ENCODE data around the gene ATXN7L3B. TPM values are rescaled to one million over a fixed set of nuclear protein-coding genes. Genes with fewer than 3 reads are reported as not detected.

ATXN7L3B gene
- total and polyA plus RNA-seq, 8 donors = 5.4 to 23.3 (median 12.5) TPM

DNA sequence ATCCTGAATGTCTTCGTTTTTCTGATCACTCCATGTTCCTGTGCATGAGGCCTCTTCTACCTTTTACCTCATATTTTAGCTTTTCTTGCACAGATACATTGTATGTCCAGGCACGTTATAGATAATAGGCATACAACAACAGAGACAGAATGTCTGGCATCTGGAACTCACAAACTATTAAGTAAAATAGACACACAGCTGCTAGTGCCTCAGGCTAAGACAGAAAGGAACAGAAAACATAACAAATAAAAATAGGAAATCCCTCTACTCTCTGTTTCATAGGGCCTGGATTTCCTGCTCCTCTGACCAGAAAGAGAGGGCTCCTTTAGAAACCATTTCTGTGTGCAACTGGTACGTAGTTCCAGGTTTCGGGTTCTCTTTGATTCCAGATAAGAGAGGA is 48.6 kb downstream of the ATXN7L3B start:
- 33 to 35% methylated on average over 4 of the region's 4 CpGs for WGBS, 2 donors
- intact Hi-C loops (cut with DNase I) = no loop called here
- FAIRE-seq (no peak), DNase-seq (no peak), ATAC-seq (no peak)
- no peaks in the 10 kb centered on the region for H3K27me3 ChIP-seq
- no peaks in the 10 kb centered on the region for H3K4me1 ChIP-seq
- TF ChIP-seq, protein P1, sequence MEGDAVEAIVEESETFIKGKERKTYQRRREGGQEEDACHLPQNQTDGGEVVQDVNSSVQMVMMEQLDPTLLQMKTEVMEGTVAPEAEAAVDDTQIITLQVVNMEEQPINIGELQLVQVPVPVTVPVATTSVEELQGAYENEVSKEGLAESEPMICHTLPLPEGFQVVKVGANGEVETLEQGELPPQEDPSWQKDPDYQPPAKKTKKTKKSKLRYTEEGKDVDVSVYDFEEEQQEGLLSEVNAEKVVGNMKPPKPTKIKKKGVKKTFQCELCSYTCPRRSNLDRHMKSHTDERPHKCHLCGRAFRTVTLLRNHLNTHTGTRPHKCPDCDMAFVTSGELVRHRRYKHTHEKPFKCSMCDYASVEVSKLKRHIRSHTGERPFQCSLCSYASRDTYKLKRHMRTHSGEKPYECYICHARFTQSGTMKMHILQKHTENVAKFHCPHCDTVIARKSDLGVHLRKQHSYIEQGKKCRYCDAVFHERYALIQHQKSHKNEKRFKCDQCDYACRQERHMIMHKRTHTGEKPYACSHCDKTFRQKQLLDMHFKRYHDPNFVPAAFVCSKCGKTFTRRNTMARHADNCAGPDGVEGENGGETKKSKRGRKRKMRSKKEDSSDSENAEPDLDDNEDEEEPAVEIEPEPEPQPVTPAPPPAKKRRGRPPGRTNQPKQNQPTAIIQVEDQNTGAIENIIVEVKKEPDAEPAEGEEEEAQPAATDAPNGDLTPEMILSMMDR (IDR thresholded peaks at IDR 0.05) = no peak
- no peak overlapping the region for H3K27ac ChIP-seq
- H3K9me3 ChIP-seq = no peaks in the 10 kb centered on the region
- H3K4me3 ChIP-seq = no peak overlapping the region
- no peaks in the 10 kb centered on the region for H3K36me3 ChIP-seq
